ENCODE data around the gene SDK1. TPM values are rescaled to one million over a fixed set of nuclear protein-coding genes. Genes with fewer than 3 reads are reported as not detected.

Gene SDK1
- total RNA-seq, 1 donor from 2014 or later, result 1.3 TPM

- Mint-ChIP-seq H3K4me1 (no peaks in the 10 kb centered on the region), H3K36me3 (ENCODE audit: low read depth) (no peaks in the 10 kb centered on the region), H3K4me3 (no peak overlapping the region), H3K27ac (no peak overlapping the region), H3K9me3 (peaks cover 7% of the 10 kb centered on the region), H3K27me3 (no peaks in the 10 kb centered on the region)
- DNase-seq, result no peak
- TF ChIP-seq CTCF (IDR thresholded peaks at IDR 0.05), result no peak
- ChIA-PET CTCF (no interaction called here), POLR2A (no interaction called here)
- intact Hi-C loops (cut with micrococcal nuclease), result no loop called here
- no peak for ATAC-seq (ENCODE audit: low read depth)
Measured at GRCh38 chr7:4270268-4270667, 969.2 kb downstream of the SDK1 start.

GRCh38 chr7:4270941-4271715, 970.1 kb downstream of the SDK1 start:
- Mint-ChIP-seq H3K4me1 (no peaks in the 10 kb centered on the region), H3K9me3 (peaks cover 7% of the 10 kb centered on the region), H3K4me3 (no peak overlapping the region), H3K36me3 (ENCODE audit: low read depth) (no peaks in the 10 kb centered on the region), H3K27ac (no peak overlapping the region), H3K27me3 (no peaks in the 10 kb centered on the region)
- DNase-seq, result no peak
- intact Hi-C loops (cut with micrococcal nuclease), result no loop called here
- no peak for TF ChIP-seq CTCF (IDR thresholded peaks at IDR 0.05)
- ChIA-PET CTCF (no interaction called here), POLR2A (no interaction called here)
- no peak for ATAC-seq (ENCODE audit: low read depth)

- Mint-ChIP-seq H3K4me1 (no peaks in the 10 kb centered on the region), H3K4me3 (no peak overlapping the region), H3K27me3 (no peaks in the 10 kb centered on the region), H3K36me3 (ENCODE audit: low read depth) (no peaks in the 10 kb centered on the region), H3K27ac (no peak overlapping the region), H3K9me3 (peaks cover 7% of the 10 kb centered on the region)
- CTCF ChIA-PET, result no interaction called here
- no peak for TF ChIP-seq CTCF (IDR thresholded peaks at IDR 0.05)
- POLR2A ChIA-PET, result no interaction called here
- ATAC-seq (ENCODE audit: low read depth) (no peak), DNase-seq (no peak)
- intact Hi-C loops (cut with micrococcal nuclease), result no loop called here
Measured at GRCh38 chr7:4271716-4272015, 970.6 kb downstream of the SDK1 start.

- H3K36me3 Mint-ChIP-seq (ENCODE audit: low read depth), result no peaks in the 10 kb centered on the region
- H3K4me3 Mint-ChIP-seq, result no peak overlapping the region
- no peaks in the 10 kb centered on the region for H3K4me1 Mint-ChIP-seq
- DNase-seq, result no peak
- no peak for TF ChIP-seq CTCF (IDR thresholded peaks at IDR 0.05)
- CTCF ChIA-PET, result no interaction called here
- intact Hi-C loops (cut with micrococcal nuclease), result no loop called here
- H3K27ac Mint-ChIP-seq, result no peak overlapping the region
- H3K9me3 Mint-ChIP-seq, result peaks cover 7% of the 10 kb centered on the region
- no peaks in the 10 kb centered on the region for H3K27me3 Mint-ChIP-seq
- ATAC-seq (ENCODE audit: low read depth), result no peak
- POLR2A ChIA-PET, result no interaction called here
Measured at GRCh38 chr7:4272141-4272540, 971.1 kb downstream of the SDK1 start.

- Mint-ChIP-seq H3K36me3 (ENCODE audit: low read depth) (no peaks in the 10 kb centered on the region), H3K27me3 (no peaks in the 10 kb centered on the region), H3K4me1 (no peaks in the 10 kb centered on the region), H3K4me3 (no peak overlapping the region), H3K9me3 (peaks cover 7% of the 10 kb centered on the region), H3K27ac (no peak overlapping the region)
- CTCF ChIA-PET, result no interaction called here
- no peak for TF ChIP-seq CTCF (IDR thresholded peaks at IDR 0.05)
- intact Hi-C loops (cut with micrococcal nuclease), result no loop called here
- POLR2A ChIA-PET, result no interaction called here
- no peak for DNase-seq
- no peak for ATAC-seq (ENCODE audit: low read depth)
Measured at GRCh38 chr7:4273566-4274230, 972.6 kb downstream of the SDK1 start.

All from activated B cell treated with CpG ODN at 0.5 μM for 24 hours (primary cell).